ENCODE results near the gene CCNL2. TPM values are rescaled to one million over a fixed set of nuclear protein-coding genes. Genes with fewer than 3 reads are reported as not detected.

The CCNL2 gene
- total and polyA plus RNA-seq, 4 donors, result 46.4 to 170 (median 104) TPM

GRCh38 chr1:1336446-1336845, 62.7 kb downstream of the CCNL2 start (continued):
- TF ChIP-seq, protein P1, sequence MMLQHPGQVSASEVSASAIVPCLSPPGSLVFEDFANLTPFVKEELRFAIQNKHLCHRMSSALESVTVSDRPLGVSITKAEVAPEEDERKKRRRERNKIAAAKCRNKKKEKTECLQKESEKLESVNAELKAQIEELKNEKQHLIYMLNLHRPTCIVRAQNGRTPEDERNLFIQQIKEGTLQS (IDR thresholded peaks at IDR 0.05), result no peak

DNA sequence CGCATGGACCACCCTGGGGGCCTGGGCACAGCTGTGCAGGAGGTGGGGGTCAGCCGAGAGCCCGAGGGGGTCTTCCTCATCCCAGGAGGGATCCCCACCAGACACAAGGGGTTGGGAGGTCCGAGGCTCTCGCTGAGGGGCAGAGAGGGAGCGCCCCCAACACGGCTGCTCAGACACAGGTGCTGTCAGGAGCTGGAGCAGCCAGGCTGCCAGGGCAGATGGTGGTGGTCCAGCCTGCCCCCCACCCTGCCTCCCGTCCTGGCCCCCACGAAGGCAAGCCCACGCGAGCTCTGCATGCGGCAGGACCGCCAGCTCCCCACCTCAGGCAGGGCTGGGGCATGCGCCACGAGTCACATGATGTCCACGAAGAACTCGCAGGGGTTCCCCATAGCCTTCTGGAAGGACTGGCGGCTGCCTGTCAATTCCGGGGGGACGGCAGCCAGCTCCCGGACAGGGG, 63.3 kb downstream of the CCNL2 start:
- DNase-seq (ENCODE audit: low spot score), result no peak
- WGBS, result 94% methylated on average over 21 of the region's 21 CpGs
- no peak overlapping the region for H3K27ac ChIP-seq (ENCODE audit: low read depth in 1 of 2, low read length in 2 of 2)
- H3K4me3 ChIP-seq (ENCODE audit: low read depth in 1 of 3, low read length in 3 of 3), result no peak overlapping the region
- peaks cover 6 to 21% (median 14%) of the 10 kb centered on the region in 4 donors for H3K4me1 ChIP-seq (ENCODE audit: control insufficient read depth in 4 of 4, insufficient read depth in 4 of 4, low read length in 3 of 4)
- H3K9me3 ChIP-seq (ENCODE audit: control insufficient read depth in 4 of 4, low read length in 3 of 4), result no peaks in the 10 kb centered on the region
- H3K36me3 ChIP-seq (ENCODE audit: control insufficient read depth in 4 of 4, insufficient read depth in 3 of 4, low read depth in 1 of 4, low read length in 3 of 4), result peaks cover 0 to 24% (median 14%) of the 10 kb centered on the region in 4 donors
- TF ChIP-seq TAF1 (conservative IDR thresholded peaks at IDR 0.05), result no peak
- no peak for TF ChIP-seq EGR1 (IDR thresholded peaks at IDR 0.05; ENCODE audit: low read depth in 2 of 2)
- TF ChIP-seq HNF4G (IDR thresholded peaks at IDR 0.05), result no peak
- TF ChIP-seq SP1 (IDR thresholded peaks at IDR 0.05), result no peak
- no peak for TF ChIP-seq REST (IDR thresholded peaks at IDR 0.05)
- TF ChIP-seq, protein P2, sequence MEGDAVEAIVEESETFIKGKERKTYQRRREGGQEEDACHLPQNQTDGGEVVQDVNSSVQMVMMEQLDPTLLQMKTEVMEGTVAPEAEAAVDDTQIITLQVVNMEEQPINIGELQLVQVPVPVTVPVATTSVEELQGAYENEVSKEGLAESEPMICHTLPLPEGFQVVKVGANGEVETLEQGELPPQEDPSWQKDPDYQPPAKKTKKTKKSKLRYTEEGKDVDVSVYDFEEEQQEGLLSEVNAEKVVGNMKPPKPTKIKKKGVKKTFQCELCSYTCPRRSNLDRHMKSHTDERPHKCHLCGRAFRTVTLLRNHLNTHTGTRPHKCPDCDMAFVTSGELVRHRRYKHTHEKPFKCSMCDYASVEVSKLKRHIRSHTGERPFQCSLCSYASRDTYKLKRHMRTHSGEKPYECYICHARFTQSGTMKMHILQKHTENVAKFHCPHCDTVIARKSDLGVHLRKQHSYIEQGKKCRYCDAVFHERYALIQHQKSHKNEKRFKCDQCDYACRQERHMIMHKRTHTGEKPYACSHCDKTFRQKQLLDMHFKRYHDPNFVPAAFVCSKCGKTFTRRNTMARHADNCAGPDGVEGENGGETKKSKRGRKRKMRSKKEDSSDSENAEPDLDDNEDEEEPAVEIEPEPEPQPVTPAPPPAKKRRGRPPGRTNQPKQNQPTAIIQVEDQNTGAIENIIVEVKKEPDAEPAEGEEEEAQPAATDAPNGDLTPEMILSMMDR (IDR thresholded peaks at IDR 0.05; ENCODE audit: low read depth, low read length, missing input control), result no peak
- no peak for TF ChIP-seq HNF4A (conservative IDR thresholded peaks at IDR 0.05)
- TF ChIP-seq NR2F2 (IDR thresholded peaks at IDR 0.05), result no peak
- TF ChIP-seq JUND (IDR thresholded peaks at IDR 0.05), result no peak
- TF ChIP-seq FOXA2 (IDR thresholded peaks at IDR 0.05), result no peak
- TF ChIP-seq ZBTB33 (IDR thresholded peaks at IDR 0.05), result no peak
- no peak for TF ChIP-seq GABPA (IDR thresholded peaks at IDR 0.05 in 1 of 2, conservative IDR thresholded peaks at IDR 0.05 in 1 of 2)
- TF ChIP-seq, protein P3, sequence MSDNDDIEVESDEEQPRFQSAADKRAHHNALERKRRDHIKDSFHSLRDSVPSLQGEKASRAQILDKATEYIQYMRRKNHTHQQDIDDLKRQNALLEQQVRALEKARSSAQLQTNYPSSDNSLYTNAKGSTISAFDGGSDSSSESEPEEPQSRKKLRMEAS (IDR thresholded peaks at IDR 0.05), result no peak
- no peak for TF ChIP-seq FOXA1 (IDR thresholded peaks at IDR 0.05)
- TF ChIP-seq YY1 (IDR thresholded peaks at IDR 0.05), result no peak
- TF ChIP-seq, protein P1 (IDR thresholded peaks at IDR 0.05), result no peak
- no peak for TF ChIP-seq RAD21 (IDR thresholded peaks at IDR 0.05)
- no peak for TF ChIP-seq RXRA (IDR thresholded peaks at IDR 0.05)
- H3K27me3 ChIP-seq (ENCODE audit: control insufficient read depth in 4 of 4, insufficient read depth in 4 of 4, low read length in 3 of 4), result no peaks in the 10 kb centered on the region
- no peak overlapping the region for H3K9ac ChIP-seq (ENCODE audit: low read depth in 1 of 2, low read length in 2 of 2)

Other genes starting within 250 kb of the CCNL2 start
- gene TTLL10, start 225.5 kb downstream of the CCNL2 start, total RNA-seq, result not detected
- not detected for gene TTLL10, start 225.5 kb downstream of the CCNL2 start, polyA plus RNA-seq
- under 1 TPM in 1 of 2 donors, not detected in 1; 0.19 TPM for gene TNFRSF18, start 192.7 kb downstream of the CCNL2 start, total RNA-seq
- gene TNFRSF18, start 192.7 kb downstream of the CCNL2 start, polyA plus RNA-seq, result under 1 TPM; 0.17 to 0.24 TPM
- under 1 TPM in 1 of 2 donors, not detected in 1; 0.08 TPM for gene TNFRSF4, start 185.2 kb downstream of the CCNL2 start, total RNA-seq
- gene TNFRSF4, start 185.2 kb downstream of the CCNL2 start, polyA plus RNA-seq, result under 1 TPM; 0.15 to 0.35 TPM
- 10 to 100 TPM; 48.7 to 92.5 TPM for gene SDF4, start 167.3 kb downstream of the CCNL2 start, total RNA-seq
- gene SDF4, start 167.3 kb downstream of the CCNL2 start, polyA plus RNA-seq, result 100 to 1,000 TPM in 1 of 2 donors, 10 to 100 TPM in 1; 59.3 to 180 TPM
- 1 to 10 TPM; 8.9 to 9.0 TPM for gene B3GALT6, start 167.1 kb downstream of the CCNL2 start, total RNA-seq
- gene B3GALT6, start 167.1 kb downstream of the CCNL2 start, polyA plus RNA-seq, result 1 to 10 TPM; 1.2 to 7.7 TPM
- not detected for gene C1QTNF12, start 152.6 kb downstream of the CCNL2 start, total RNA-seq
- under 1 TPM; 0.39 to 0.40 TPM for gene C1QTNF12, start 152.6 kb downstream of the CCNL2 start, polyA plus RNA-seq
- 10 to 100 TPM; 25.2 to 30.4 TPM for gene UBE2J2, start 125.5 kb downstream of the CCNL2 start, total RNA-seq
- 10 to 100 TPM; 21.0 to 26.3 TPM for gene UBE2J2, start 125.5 kb downstream of the CCNL2 start, polyA plus RNA-seq
- gene SCNN1D, start 118.9 kb downstream of the CCNL2 start, total RNA-seq, result 1 to 10 TPM in 1 of 2 donors, under 1 TPM in 1; 0.79 to 1.5 TPM
- gene SCNN1D, start 118.9 kb downstream of the CCNL2 start, polyA plus RNA-seq, result 1 to 10 TPM in 1 of 2 donors, under 1 TPM in 1; 0.51 to 1.1 TPM
- 10 to 100 TPM; 17.9 to 24.8 TPM for gene ACAP3, start 91.4 kb downstream of the CCNL2 start, total RNA-seq
- 10 to 100 TPM in 1 of 2 donors, 1 to 10 TPM in 1; 2.7 to 12.0 TPM for gene ACAP3, start 91.4 kb downstream of the CCNL2 start, polyA plus RNA-seq
- 10 to 100 TPM in 1 of 2 donors, 1 to 10 TPM in 1; 9.3 to 11.2 TPM for gene PUSL1, start 90.7 kb downstream of the CCNL2 start, total RNA-seq
- 10 to 100 TPM in 1 of 2 donors, 1 to 10 TPM in 1; 9.5 to 14.9 TPM for gene PUSL1, start 90.7 kb downstream of the CCNL2 start, polyA plus RNA-seq
- 10 to 100 TPM; 30.7 to 40.5 TPM for gene INTS11, start 74.7 kb downstream of the CCNL2 start, total RNA-seq
- 10 to 100 TPM; 26.3 to 38.3 TPM for gene INTS11, start 74.7 kb downstream of the CCNL2 start, polyA plus RNA-seq
- 10 to 100 TPM in 1 of 2 donors, 1 to 10 TPM in 1; 7.9 to 14.6 TPM for gene CPTP, start 74.5 kb downstream of the CCNL2 start, total RNA-seq
- gene CPTP, start 74.5 kb downstream of the CCNL2 start, polyA plus RNA-seq, result 10 to 100 TPM; 30.4 to 45.1 TPM
- under 1 TPM; 0.19 to 0.33 TPM for gene TAS1R3, start 68.1 kb downstream of the CCNL2 start, total RNA-seq
- gene TAS1R3, start 68.1 kb downstream of the CCNL2 start, polyA plus RNA-seq, result under 1 TPM in 1 of 2 donors, not detected in 1; 0.36 TPM
- gene DVL1, start 49.9 kb downstream of the CCNL2 start, total RNA-seq, result 10 to 100 TPM; 20.4 to 41.2 TPM
- gene DVL1, start 49.9 kb downstream of the CCNL2 start, polyA plus RNA-seq, result 10 to 100 TPM in 1 of 2 donors, 1 to 10 TPM in 1; 5.7 to 29.2 TPM
- 1 to 10 TPM; 3.2 to 5.3 TPM for gene MXRA8, start 40.8 kb downstream of the CCNL2 start, total RNA-seq
- 1 to 10 TPM; 1.8 to 5.9 TPM for gene MXRA8, start 40.8 kb downstream of the CCNL2 start, polyA plus RNA-seq
- 10 to 100 TPM; 38.4 to 52.6 TPM for gene AURKAIP1, start 24.1 kb downstream of the CCNL2 start, total RNA-seq
- 100 to 1,000 TPM; 143 to 175 TPM for gene AURKAIP1, start 24.1 kb downstream of the CCNL2 start, polyA plus RNA-seq
- 10 to 100 TPM; 47.8 to 47.9 TPM for gene MRPL20, start 8.0 kb upstream of the CCNL2 start, total RNA-seq
- gene MRPL20, start 8.0 kb upstream of the CCNL2 start, polyA plus RNA-seq, result 100 to 1,000 TPM; 100 to 170 TPM
- gene ANKRD65, start 21.9 kb upstream of the CCNL2 start, total RNA-seq, result under 1 TPM; 0.14 to 0.17 TPM
- under 1 TPM; 0.30 to 0.31 TPM for gene ANKRD65, start 21.9 kb upstream of the CCNL2 start, polyA plus RNA-seq
- 10 to 100 TPM; 22.8 to 41.6 TPM for gene VWA1, start 36.4 kb upstream of the CCNL2 start, total RNA-seq
- gene VWA1, start 36.4 kb upstream of the CCNL2 start, polyA plus RNA-seq, result 10 to 100 TPM; 18.3 to 81.3 TPM
- gene ATAD3C, start 50.4 kb upstream of the CCNL2 start, total RNA-seq, result 1 to 10 TPM in 1 of 2 donors, under 1 TPM in 1; 0.19 to 1.3 TPM
- gene ATAD3C, start 50.4 kb upstream of the CCNL2 start, polyA plus RNA-seq, result 1 to 10 TPM in 1 of 2 donors, under 1 TPM in 1; 0.51 to 4.8 TPM
- gene ATAD3B, start 72.4 kb upstream of the CCNL2 start, total RNA-seq, result 10 to 100 TPM in 1 of 2 donors, 1 to 10 TPM in 1; 9.3 to 14.3 TPM
- gene ATAD3B, start 72.4 kb upstream of the CCNL2 start, polyA plus RNA-seq, result 10 to 100 TPM in 1 of 2 donors, 1 to 10 TPM in 1; 6.4 to 11.3 TPM
- 10 to 100 TPM; 14.0 to 17.7 TPM for gene ATAD3A, start 112.8 kb upstream of the CCNL2 start, total RNA-seq
- 10 to 100 TPM in 1 of 2 donors, 1 to 10 TPM in 1; 7.2 to 20.0 TPM for gene ATAD3A, start 112.8 kb upstream of the CCNL2 start, polyA plus RNA-seq
- under 1 TPM; 0.14 to 0.33 TPM for gene TMEM240, start 141.3 kb upstream of the CCNL2 start, total RNA-seq
- gene TMEM240, start 141.3 kb upstream of the CCNL2 start, polyA plus RNA-seq, result under 1 TPM in 1 of 2 donors, not detected in 1; 0.33 TPM
- 10 to 100 TPM; 35.4 to 40.4 TPM for gene SSU72, start 175.5 kb upstream of the CCNL2 start, total RNA-seq
- gene SSU72, start 175.5 kb upstream of the CCNL2 start, polyA plus RNA-seq, result 10 to 100 TPM; 48.2 to 57.4 TPM
- gene FNDC10, start 200.8 kb upstream of the CCNL2 start, total RNA-seq, result under 1 TPM; 0.08 to 0.37 TPM
- under 1 TPM; 0.13 to 0.58 TPM for gene FNDC10, start 200.8 kb upstream of the CCNL2 start, polyA plus RNA-seq
- 10 to 100 TPM; 19.8 to 33.0 TPM for gene MIB2, start 216.2 kb upstream of the CCNL2 start, total RNA-seq
- 10 to 100 TPM in 1 of 2 donors, 1 to 10 TPM in 1; 9.8 to 18.7 TPM for gene MIB2, start 216.2 kb upstream of the CCNL2 start, polyA plus RNA-seq
- 1 to 10 TPM; 1.6 to 4.2 TPM for gene MMP23B, start 232.8 kb upstream of the CCNL2 start, total RNA-seq
- 1 to 10 TPM in 1 of 2 donors, under 1 TPM in 1; 0.92 to 1.5 TPM for gene MMP23B, start 232.8 kb upstream of the CCNL2 start, polyA plus RNA-seq